H4 (cell line): ENCODE data around the gene NLGN4Y. TPM values are rescaled to one million over a fixed set of nuclear protein-coding genes. Genes with fewer than 3 reads are reported as not detected.
A peak's percentile ranks its signal among the peaks of the same experiment; 100 is the strongest.

Experiments
- DNase-seq: peaks from one replicate; pipeline ENCODE4 v3.0.0-alpha.2; 2015; ENCODE audit warnings: low spot score
- total RNA-seq: library from RNA; depleted of rRNA; stranded (reverse); fragments of >200 nt; shearing (Covaris generic); gene quantifications from 2 replicates; pipeline ENCODE4 v1.2.3, GENCODE V29; 2014

The NLGN4Y gene
- total RNA-seq, 1 experiment from 2014 or later: 6.1 TPM

GRCh38 chrY:14644157-14644952 lies 120.0 kb downstream of the NLGN4Y start:
- DNase-seq: peak; percentile 48

- DNase-seq: no peak
Measured at GRCh38 chrY:14679181-14679580, 154.9 kb downstream of the NLGN4Y start.

- DNase-seq: no peak
Measured at GRCh38 chrY:14694543-14694942, 170.2 kb downstream of the NLGN4Y start.

GRCh38 chrY:14708158-14708557 lies 183.8 kb downstream of the NLGN4Y start:
- no peak for DNase-seq

- DNase-seq: no peak
Measured at GRCh38 chrY:14741596-14741995, 217.3 kb downstream of the NLGN4Y start.

- DNase-seq: no peak
Measured at GRCh38 chrY:14748329-14748728, 224.0 kb downstream of the NLGN4Y start.

GRCh38 chrY:14755571-14755970 lies 231.2 kb downstream of the NLGN4Y start:
- no peak for DNase-seq

GRCh38 chrY:14762903-14763302 lies 238.6 kb downstream of the NLGN4Y start:
- no peak for DNase-seq

- DNase-seq: no peak
Measured at GRCh38 chrY:14763600-14763999, 239.3 kb downstream of the NLGN4Y start.

- DNase-seq: no peak
Measured at GRCh38 chrY:14778208-14778607, 253.9 kb downstream of the NLGN4Y start.

GRCh38 chrY:14793104-14793503 lies 268.8 kb downstream of the NLGN4Y start:
- DNase-seq: no peak

- DNase-seq: no peak
Measured at GRCh38 chrY:14793674-14794073, 269.3 kb downstream of the NLGN4Y start.

GRCh38 chrY:14798010-14798409 lies 273.7 kb downstream of the NLGN4Y start:
- DNase-seq: no peak

GRCh38 chrY:14801096-14801495 lies 276.8 kb downstream of the NLGN4Y start:
- DNase-seq: no peak

GRCh38 chrY:14802125-14802524 lies 277.8 kb downstream of the NLGN4Y start:
- peak; percentile 39 for DNase-seq

GRCh38 chrY:14804041-14804440 lies 279.7 kb downstream of the NLGN4Y start:
- peak; percentile 2 for DNase-seq

- DNase-seq: no peak
Measured at GRCh38 chrY:14818452-14818851, 294.1 kb downstream of the NLGN4Y start.

GRCh38 chrY:14822201-14822600 lies 297.9 kb downstream of the NLGN4Y start:
- DNase-seq: no peak

GRCh38 chrY:14822906-14823305 lies 298.6 kb downstream of the NLGN4Y start:
- DNase-seq: no peak

- no peak for DNase-seq
Measured at GRCh38 chrY:14824583-14824982, 300.3 kb downstream of the NLGN4Y start.

- peak; percentile 2 for DNase-seq
Measured at GRCh38 chrY:14825728-14826127, 301.4 kb downstream of the NLGN4Y start.

GRCh38 chrY:14828531-14828930 lies 304.2 kb downstream of the NLGN4Y start:
- DNase-seq: no peak

GRCh38 chrY:14829366-14829885 lies 305.1 kb downstream of the NLGN4Y start:
- DNase-seq: no peak
